Activated naive CD4-positive, alpha-beta T cell treated with Interleukin-2 at 50 U/mL for 16 hours (primary cell): Measurements from ENCODE around the gene HS3ST3B1.
A peak's percentile ranks its signal among the peaks of the same experiment; 100 is the strongest.

Source experiments
- DNase-seq: peaks from one replicate; pipeline ENCODE4 v3.0.0-alpha.2; 2020

The HS3ST3B1 gene

DNA sequence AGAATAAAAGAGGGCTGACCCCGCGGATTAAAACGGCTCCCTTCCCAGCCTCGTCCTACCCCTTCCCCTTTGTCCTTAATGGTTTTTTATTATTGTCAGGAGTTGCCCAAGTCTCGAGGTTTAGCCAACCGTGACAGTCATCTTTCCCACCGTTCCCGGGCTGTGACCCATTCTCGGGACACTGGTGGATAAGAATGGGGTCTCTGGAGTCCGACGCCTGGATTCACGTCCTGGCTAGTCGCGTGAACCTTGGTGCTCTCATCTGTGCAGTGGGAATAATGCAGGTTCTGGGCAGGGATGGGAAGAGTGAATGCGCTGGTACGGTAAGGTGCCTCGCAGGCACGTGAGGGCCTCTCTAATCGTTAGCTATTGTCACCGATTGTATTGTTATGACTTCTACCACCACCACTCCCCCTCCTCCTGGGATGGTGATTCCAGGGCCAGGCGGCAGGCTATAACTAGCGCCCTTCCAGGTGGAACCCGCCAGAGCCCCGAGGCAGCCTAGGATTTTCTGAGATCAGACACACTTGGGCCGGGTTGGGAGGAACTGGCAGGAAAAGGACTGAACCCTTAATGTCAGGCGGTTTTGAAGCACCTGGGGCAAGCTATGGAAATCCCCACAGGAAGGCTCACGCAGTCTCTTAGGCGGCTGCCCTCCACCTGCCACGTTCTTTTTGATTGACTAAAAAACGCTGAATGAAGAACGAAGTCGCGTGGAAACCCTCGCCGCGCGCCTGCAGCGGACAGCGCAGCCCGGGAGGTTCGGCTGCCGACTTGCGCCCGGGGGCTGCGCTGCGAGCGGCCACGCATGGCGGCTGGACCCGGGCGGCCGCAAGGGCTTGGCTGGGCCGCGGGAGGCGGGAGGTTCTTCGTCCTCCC is 2.7 kb downstream of the HS3ST3B1 start:
- DNase-seq: peak; percentile 42

DNA sequence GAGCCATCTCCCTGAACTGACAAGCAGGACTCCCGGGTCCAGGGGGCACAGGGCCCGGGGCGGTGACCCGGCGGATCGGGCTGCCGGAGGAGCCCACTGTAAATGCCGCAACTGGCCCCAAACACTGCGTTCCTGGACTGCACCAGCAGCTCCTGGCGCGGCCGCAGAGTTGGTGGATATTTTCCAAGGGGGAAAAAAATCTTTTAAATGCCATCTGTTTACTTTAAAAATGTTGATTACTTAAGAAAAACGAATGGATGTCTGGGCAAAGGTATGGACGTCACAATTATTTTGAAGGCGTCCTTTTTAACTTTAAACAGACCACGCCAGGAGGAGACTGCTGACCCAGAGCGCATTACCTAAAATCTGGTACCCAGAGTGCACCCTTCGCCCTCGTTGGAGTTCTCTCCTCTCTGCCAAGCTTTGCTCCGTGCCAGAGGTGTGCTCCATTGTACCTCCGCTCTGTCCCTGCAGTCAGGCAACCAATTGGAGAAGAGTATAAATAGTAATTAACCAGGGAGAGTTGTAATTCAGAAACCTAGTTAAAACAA is 3.4 kb downstream of the HS3ST3B1 start:
- no peak for DNase-seq

DNA sequence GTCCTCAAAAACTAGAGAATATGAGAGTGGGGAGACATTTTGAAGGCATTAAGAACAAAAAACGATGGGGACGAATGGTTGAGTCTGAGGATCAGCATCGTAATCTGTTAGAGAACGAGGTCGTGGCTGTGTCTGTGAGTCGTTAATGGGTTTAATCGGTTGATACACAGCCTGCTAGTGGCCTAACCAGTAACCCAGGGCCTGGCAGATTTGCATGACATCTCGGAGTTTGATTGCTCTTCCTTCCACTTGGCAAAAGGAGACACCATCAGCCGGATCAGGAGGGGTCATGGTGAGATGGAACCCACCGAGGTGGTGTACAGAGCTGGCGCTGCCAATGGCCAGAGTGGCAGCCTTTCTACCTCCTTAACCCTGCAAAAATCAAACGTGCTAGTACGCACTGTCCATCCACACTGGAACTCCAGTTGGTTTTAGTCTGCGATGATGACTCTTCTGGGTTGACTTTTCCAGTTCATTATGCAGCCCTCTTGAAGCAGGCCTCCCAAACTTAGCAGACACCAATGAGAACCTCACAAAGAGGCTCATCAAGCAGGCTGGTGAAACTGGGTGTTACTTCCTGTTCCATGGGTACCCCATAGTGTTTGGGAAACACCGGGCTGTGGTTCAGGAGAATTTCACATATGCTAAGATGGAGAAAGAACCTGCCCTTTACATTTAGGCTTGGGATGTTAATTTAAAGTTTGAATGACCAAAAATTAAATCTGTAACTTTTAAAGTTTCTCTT is 4.1 kb downstream of the HS3ST3B1 start:
- no peak for DNase-seq

- no peak for DNase-seq
These were observed 5.1 kb downstream of the HS3ST3B1 start for GRCh38 chr17:14305785-14306496.

DNA sequence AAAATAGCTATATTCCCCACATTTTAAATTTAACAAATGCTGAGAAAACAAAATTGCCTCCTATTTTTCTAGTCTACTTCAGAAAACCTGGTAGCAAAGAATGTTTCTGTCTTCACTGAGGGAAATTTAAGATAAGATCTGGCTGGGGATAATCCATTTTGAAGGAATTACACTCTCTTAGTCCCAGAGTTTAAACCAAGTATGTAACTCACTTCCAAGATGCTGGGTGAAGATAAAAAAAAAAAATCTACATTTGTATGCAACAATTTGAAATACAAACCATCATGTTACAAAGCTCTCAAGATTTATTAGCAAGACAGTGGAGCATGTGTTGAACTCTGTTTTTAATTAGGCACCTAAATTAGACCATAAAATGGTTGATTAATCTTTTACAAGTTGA is 5.7 kb downstream of the HS3ST3B1 start:
- DNase-seq: no peak

- DNase-seq: no peak
These were observed 6.7 kb downstream of the HS3ST3B1 start for GRCh38 chr17:14307560-14308024.

DNA sequence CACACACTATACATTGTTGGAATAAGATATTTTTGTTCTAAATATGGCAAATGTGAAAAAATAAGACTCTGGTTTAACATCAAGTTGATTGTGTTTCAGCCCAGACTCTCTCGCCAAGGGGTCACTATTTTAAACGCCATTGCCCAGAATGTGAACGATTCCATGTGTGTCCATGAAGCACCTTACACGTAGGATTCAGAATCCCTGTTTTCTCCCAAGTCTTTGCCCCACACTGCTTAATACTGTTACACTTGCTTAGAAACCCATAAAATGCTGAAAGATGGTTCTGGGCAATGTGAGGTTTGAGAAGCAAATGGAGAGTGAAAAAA is 7.7 kb downstream of the HS3ST3B1 start:
- no peak for DNase-seq

GRCh38 chr17:14308965-14309879 is 8.3 kb downstream of the HS3ST3B1 start:
- peak; percentile 94 for DNase-seq

DNA sequence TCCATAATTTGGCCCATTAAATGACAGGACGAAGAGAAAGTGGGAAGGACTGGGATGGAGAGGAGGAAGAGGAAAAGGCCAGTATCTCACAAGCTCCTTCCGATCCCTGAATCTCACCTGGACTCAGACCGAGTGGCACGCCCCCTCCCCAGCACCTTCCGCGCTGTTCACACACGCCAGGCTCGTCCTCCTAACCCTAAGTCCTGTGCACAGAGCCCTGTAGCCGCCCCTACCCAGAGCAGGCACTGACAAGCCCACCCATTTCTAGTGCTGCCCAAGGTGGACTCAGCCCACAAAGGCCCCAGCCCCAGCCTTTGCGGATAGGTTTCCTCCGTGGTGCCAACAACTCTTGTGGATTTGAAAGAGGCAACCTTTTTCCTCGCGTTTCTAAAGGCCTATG is 9.2 kb downstream of the HS3ST3B1 start:
- DNase-seq: no peak

DNA sequence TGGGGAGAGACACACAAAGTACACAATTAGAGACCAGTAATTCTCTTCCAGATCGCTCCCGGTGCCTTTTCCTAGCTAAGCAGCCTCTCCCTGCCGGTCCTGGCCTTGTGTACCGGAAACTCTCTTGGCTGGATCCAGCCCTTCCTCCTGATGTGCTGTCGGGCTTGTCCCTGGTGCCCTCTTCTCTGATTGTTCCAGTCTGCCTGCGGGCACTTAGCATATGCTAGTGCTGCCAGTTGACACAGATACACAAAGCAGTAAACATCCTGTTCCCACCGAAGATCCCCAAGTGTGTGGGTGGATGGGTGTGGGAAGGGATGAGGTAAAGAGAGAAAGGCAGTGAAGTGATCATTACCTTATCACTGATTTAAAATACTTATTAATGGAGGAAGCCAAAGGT is 9.7 kb downstream of the HS3ST3B1 start:
- no peak for DNase-seq

DNA sequence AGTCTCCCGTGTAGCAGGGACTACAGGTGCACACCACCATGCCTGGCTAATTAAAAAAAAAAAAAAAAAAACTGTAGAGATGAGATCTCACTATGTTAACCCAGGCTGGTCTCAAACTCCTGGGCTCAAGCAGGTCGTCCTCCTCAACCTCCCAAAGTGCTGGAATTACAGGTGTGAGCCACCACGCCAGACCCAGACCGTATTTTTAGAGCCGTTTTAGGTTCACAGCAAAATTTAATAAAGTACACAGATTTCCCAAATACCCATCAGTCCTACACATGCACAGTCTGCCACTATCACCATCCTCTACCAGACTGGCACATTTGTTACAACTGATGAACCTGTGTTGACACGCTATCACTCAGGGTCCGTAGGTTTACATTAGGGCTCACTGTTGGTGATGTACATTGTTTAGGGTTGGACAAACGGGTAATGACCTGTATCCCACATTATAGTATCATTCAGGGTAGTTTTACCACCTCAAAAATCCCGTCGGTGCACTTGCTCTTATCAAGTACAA is 10.4 kb downstream of the HS3ST3B1 start:
- DNase-seq: no peak

DNA sequence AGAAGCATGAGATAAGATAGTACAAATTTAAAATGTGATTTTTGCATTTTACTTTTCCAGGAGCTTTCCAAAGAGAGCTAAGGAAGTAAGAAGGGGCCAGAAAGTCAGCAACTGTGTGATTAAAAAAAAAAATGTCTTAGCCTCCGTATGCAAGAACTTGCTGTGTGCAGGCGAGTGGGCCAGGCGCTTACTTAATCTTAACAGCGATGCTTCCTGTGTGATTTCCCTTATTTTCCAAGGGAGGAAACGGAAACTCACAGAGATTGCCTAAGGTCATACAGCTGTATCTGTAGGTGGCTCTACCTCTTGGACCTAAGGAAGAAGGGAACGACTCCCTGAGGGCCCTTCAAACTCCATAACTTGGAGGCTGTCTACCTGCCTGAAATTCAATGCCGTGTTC is 11.1 kb downstream of the HS3ST3B1 start:
- no peak for DNase-seq

GRCh38 chr17:14312522-14312921 is 11.6 kb downstream of the HS3ST3B1 start:
- no peak for DNase-seq

- DNase-seq: no peak
These were observed 15.4 kb downstream of the HS3ST3B1 start for GRCh38 chr17:14316126-14316832.

- DNase-seq: no peak
These were observed 16.5 kb downstream of the HS3ST3B1 start for GRCh38 chr17:14317383-14317782.

- no peak for DNase-seq
These were observed 17.4 kb downstream of the HS3ST3B1 start for GRCh38 chr17:14318109-14318917.

DNA sequence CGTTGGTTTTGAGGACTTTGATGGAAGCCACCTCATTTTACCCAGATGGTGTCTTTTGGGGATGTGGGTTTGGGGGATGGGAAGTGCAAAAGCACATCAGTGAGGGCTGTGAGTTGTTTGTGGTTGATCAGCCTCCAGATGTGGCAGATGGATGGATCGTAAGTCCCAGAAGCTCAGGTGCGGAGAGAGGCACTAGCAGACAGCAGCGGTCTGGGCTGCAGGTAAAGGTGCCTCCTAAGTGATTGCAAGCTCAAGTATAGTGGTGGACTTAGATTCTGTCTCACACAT is 18.0 kb downstream of the HS3ST3B1 start:
- no peak for DNase-seq

DNA sequence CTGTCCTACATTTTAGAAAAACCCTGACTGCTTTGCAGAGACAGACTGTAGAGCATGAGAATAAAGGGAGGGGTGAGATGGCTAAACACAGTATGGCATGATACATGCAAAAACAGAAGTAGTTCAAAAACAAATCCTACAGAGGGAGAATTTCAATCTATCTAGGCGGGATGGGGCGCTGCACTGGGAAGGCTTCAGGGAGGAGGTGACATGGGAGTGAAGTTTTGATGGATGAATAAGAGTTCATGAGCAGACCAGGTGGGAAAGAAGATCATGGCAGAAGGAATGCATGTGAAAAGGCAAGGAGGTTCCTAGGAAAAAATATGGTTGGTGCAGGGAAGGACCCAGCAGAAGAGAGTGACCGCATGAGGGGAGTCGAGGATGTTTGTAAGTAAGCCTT is 19.2 kb downstream of the HS3ST3B1 start:
- DNase-seq: no peak

DNA sequence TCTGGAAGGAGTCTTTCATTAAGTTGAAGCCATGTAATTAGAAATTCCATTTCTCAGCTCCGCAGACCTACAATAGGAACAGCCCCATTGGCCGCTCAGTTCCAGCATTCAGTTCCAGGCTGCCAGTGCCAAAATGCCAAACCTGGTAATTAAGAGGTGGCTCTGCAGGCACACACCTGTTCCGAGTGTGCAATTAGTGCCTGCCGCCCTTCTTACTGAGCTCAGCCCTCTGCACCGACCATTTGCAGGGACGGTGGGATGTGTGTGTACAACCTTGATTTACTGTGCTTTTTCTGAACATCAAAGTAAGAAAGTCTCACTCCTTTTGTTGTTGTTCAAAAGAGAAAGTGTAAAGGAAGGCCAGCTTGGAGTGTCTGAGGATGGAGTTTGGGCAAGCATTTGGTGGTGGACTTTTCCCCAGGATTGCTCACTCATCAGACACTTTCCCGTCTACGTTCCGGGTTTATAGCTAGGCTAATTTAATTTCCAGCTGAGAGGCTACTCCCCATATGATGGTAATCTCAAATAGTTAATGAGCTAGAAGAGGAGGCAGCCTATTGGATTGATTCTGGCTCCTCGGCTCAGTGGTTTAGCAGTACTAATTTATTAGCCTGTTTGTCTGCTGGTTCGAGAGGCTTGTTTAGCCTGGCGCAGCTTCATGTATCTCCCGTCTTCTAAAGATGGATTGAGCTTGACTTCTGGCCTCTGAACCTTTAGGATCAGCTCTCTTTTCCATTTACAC is 20.0 kb downstream of the HS3ST3B1 start:
- DNase-seq: no peak

DNA sequence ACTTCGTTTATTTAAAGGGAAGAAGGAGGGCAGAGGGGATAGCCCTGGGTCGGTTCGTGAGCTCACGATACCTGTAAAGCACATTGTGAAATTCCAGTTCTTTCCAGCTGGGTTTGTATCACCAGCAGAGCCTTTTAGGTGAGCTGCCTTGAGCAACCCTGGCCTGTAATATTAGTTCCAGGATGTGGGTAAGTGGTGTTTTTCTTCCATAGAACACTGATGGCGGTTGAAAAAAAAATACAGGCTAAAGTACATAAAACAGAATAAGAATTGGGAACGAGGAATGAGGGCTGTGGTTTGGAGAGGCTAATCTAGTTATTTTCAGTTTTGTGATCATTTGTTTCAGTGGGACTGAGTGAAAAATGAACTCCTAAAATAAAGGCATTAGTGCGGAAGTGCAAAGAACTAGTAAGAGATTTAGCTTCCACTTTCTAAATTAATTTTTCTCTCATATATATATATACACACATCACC is 20.6 kb downstream of the HS3ST3B1 start:
- no peak for DNase-seq
